Osteocyte (in vitro differentiated cells): ENCODE data around the gene ZNF784. TPM values are rescaled to one million over a fixed set of nuclear protein-coding genes. Genes with fewer than 3 reads are reported as not detected.

Experiments used
- DNase-seq: peaks from one replicate; pipeline ENCODE4 v3.0.0; 2021; ENCODE audit warnings: mixed read lengths; ENCODE audit not compliant: unreplicated experiment; ENCODE audit errors: extremely low spot score
- H3K27ac Mint-ChIP-seq: one replicate; pipeline ENCODE4 v1.8.0; 2021; ENCODE audit warnings: mild to moderate bottlenecking, mixed read lengths; ENCODE audit not compliant: unreplicated experiment
- H3K27me3 Mint-ChIP-seq: one replicate; pipeline ENCODE4 v1.8.0; 2021; ENCODE audit warnings: mixed read lengths; ENCODE audit not compliant: unreplicated experiment
- H3K36me3 Mint-ChIP-seq: one replicate; pipeline ENCODE4 v1.8.0; 2021; ENCODE audit warnings: mixed read lengths; ENCODE audit not compliant: unreplicated experiment
- H3K4me1 Mint-ChIP-seq: one replicate; pipeline ENCODE4 v1.8.0; 2021; ENCODE audit warnings: mixed read lengths; ENCODE audit not compliant: unreplicated experiment
- H3K4me3 Mint-ChIP-seq: one replicate; pipeline ENCODE4 v1.8.0; 2021; ENCODE audit warnings: mild to moderate bottlenecking, moderate library complexity, mixed read lengths; ENCODE audit not compliant: unreplicated experiment
- H3K9me3 Mint-ChIP-seq: one replicate; pipeline ENCODE4 v1.8.0; 2021; ENCODE audit warnings: mixed read lengths; ENCODE audit not compliant: unreplicated experiment
- total RNA-seq: library from RNA; stranded (reverse); gene quantifications from 2 replicates; pipeline ENCODE4 v1.2.1, GENCODE V29; 2021
- TF ChIP-seq, protein P1 (sequence below): fragments of 200-600 bp; sonication (generic); IDR thresholded peaks from 2 replicates; pipeline ENCODE4 v1.5.0; 2021; ENCODE audit warnings: antibody characterized with exemption, mild to moderate bottlenecking, moderate library complexity

The ZNF784 gene
- total RNA-seq, 1 donor from 2014 or later, result 9.6 TPM

DNA sequence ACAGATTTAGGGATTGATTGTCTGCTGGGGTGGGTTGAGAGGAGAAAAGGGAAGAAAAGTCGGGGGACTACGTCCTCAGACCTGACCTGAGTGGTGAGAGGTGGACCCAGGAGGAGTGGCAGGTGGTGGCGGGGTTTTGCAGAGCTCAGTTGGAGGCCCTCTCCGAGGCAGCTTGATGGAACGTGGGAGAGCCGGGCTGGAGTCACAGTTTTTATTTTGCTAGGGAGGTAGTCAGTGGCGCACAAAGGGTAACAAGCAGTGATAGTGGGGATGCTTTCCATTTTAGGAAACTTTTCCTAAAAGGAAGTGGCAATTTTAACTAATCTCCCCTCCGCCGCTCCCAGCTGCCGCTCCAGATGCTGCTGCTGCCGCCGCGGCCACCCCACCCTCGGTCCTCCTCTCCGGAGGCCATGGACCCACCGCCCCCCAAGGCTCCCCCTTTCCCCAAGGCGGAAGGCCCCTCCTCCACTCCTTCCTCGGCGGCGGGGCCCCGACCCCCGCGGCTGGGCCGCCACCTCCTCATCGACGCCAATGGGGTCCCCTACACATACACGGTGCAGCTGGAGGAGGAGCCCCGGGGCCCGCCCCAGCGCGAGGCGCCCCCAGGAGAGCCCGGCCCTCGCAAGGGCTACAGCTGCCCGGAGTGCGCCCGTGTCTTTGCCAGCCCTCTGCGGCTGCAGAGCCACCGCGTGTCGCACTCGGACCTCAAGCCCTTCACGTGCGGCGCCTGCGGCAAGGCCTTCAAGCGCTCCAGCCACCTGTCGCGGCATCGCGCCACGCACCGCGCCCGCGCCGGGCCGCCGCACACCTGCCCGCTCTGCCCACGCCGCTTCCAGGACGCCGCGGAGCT, 18.0 kb upstream of the ZNF784 start:
- H3K27me3 Mint-ChIP-seq, result no peaks in the 10 kb centered on the region
- H3K36me3 Mint-ChIP-seq, result peaks cover 10% of the 10 kb centered on the region
- peak overlapping the region; percentile 96 for H3K27ac Mint-ChIP-seq
- peaks cover 58% of the 10 kb centered on the region for H3K4me1 Mint-ChIP-seq
- TF ChIP-seq, protein P1, sequence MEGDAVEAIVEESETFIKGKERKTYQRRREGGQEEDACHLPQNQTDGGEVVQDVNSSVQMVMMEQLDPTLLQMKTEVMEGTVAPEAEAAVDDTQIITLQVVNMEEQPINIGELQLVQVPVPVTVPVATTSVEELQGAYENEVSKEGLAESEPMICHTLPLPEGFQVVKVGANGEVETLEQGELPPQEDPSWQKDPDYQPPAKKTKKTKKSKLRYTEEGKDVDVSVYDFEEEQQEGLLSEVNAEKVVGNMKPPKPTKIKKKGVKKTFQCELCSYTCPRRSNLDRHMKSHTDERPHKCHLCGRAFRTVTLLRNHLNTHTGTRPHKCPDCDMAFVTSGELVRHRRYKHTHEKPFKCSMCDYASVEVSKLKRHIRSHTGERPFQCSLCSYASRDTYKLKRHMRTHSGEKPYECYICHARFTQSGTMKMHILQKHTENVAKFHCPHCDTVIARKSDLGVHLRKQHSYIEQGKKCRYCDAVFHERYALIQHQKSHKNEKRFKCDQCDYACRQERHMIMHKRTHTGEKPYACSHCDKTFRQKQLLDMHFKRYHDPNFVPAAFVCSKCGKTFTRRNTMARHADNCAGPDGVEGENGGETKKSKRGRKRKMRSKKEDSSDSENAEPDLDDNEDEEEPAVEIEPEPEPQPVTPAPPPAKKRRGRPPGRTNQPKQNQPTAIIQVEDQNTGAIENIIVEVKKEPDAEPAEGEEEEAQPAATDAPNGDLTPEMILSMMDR, result no peak
- H3K9me3 Mint-ChIP-seq, result no peaks in the 10 kb centered on the region
- peak overlapping the region; percentile 93 for H3K4me3 Mint-ChIP-seq
- DNase-seq, result no peak

DNA sequence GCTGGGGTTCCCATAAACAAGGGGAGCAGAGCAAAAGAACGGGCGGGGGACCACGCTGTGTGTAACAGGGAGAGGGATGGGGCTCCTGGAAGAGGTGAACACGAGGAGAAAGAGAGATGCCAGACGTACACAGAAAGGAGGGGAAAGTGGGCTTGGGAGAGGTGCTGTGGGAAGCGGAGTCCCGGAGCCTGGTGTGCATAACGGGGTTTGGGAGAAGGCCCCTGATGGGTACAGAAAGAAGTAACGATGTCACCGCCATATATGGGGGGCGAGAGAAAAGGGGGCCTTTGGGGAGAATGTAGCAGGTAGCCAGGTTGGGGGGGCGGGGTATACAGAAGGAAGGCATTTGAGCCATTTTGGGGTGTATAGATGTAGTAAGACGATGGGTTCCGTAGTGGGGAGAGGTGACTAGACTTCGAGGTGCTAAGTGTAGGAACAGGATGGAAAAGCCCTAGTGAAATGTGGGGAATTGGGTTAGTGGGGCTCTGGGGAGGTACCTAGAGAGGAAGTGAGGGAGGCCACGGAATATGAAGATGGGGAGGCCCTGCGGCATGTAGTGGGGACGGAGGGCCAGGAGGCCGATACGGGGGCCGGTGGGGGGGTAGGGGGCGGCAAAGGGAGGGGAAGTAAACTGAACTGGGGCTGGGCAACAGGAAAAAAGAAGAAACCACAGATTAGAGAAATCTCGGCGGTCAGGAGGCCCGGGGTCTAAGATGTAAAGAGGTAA, 17.2 kb upstream of the ZNF784 start:
- peaks cover 59% of the 10 kb centered on the region for H3K4me1 Mint-ChIP-seq
- no peak for DNase-seq
- peak overlapping the region; percentile 90 for H3K27ac Mint-ChIP-seq
- peak overlapping the region; percentile 91 for H3K4me3 Mint-ChIP-seq
- H3K27me3 Mint-ChIP-seq, result no peaks in the 10 kb centered on the region
- H3K9me3 Mint-ChIP-seq, result no peaks in the 10 kb centered on the region
- H3K36me3 Mint-ChIP-seq, result peaks cover 8% of the 10 kb centered on the region
- TF ChIP-seq, protein P1, result no peak

DNA sequence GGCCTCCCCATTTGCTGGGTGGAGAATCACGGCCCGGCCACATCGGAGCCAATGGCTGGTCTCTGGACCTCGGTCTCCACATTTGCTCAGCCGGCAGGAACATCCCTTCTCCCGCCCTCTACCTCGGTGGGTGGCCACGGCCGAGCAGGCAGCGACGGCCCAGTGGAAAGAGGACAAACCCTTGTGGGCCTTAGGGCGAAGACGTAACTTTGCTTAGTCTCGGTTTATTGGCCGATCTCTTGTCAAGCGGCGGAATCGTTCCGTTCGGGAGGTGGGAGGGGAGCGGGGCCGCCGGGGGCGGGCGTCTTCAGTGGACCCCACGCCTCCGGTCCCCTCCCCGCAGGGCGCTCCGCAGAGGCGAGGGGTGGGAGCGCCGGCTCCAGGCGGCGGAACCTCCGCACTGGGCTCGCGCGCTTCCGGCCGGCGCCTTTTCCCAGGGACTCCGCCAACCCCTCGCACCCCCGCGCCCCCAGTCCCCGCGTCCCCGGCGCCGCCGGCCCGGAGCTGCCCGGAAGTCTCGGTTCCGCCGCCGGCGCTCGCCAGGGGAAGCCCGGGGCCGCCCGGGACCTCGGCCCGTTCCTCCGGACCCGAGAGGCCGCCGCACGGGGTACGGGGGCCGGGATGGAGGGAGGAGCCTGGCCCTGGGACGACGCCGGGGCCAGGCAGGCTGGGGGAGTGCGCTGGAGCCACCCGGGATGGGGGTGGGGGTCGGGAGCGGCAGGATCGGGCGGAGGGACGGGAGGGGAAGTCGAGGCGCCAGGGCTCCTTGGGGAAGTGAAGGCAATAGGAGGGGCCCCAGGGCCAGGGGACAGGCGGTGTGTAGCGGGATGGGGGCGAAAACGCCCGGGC, 16.4 kb upstream of the ZNF784 start, which contains the start of gene ZNF580:
ZNF580 (plus strand) TSS at position 426 of the 849 bp plus-strand sequence. CDS start 1,507 bp downstream, outside the sequence.
- Mint-ChIP-seq H3K9me3 (no peaks in the 10 kb centered on the region), H3K27me3 (no peaks in the 10 kb centered on the region), H3K27ac (peak within 1 kb of the TSS; percentile 94), H3K4me3 (peak within 1 kb of the TSS; percentile 91), H3K4me1 (peaks cover 67% of the 10 kb centered on the region), H3K36me3 (peaks cover 8% of the 10 kb centered on the region)
- TF ChIP-seq, protein P1, result no peak
- peak; percentile 92 for DNase-seq

DNA sequence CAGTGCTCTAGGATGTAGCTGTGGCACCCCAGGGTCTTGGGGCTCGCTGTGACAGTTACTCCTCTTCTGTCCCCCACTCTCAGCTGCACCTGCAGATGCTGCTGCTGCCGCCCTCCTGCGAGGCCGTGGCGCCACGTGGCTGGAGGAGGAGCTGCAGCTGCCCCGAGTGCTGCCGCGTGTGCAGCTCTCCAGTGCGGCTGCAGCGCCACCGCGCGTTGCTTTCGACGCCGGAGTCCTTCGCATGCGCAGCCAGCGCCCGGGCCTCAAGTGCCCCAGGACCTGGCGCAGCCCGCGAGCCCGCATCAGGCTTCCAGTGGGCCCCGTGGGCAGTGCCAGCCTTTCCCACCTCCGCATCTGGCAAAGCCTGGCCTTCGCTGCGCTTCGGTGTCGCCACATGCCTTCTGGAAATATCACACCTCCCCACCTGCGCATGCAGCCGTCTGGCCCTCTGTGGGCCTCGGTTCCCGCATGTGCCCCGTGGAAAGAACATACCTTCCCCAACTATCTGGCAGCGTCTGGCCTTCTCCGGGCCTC, 15.7 kb upstream of the ZNF784 start:
- H3K27me3 Mint-ChIP-seq, result no peaks in the 10 kb centered on the region
- peak overlapping the region; percentile 82 for H3K4me3 Mint-ChIP-seq
- TF ChIP-seq, protein P1, result peak; percentile 21
- H3K4me1 Mint-ChIP-seq, result peaks cover 69% of the 10 kb centered on the region
- peaks cover 7% of the 10 kb centered on the region for H3K36me3 Mint-ChIP-seq
- peak overlapping the region; percentile 94 for H3K27ac Mint-ChIP-seq
- no peak for DNase-seq
- no peaks in the 10 kb centered on the region for H3K9me3 Mint-ChIP-seq
